Suprapubic skin (tissue), 4 donors: ENCODE measurements around the gene HDAC7. TPM values are rescaled to one million over a fixed set of nuclear protein-coding genes. Genes with fewer than 3 reads are reported as not detected.
A peak's percentile ranks its signal among the peaks of the same experiment; 100 is the strongest.
"Not testable (repeated sequence)": the region's sequence is repeated elsewhere in the genome, so short reads cannot be mapped to it uniquely, and the experiment has no call there.

ENCODE experiments used
- DNase-seq, 2 donors: peaks; one replicate each; pipeline ENCODE4 v3.0.0-alpha.2; 2019; ENCODE audit warnings: low spot score in 2 of 2
- H3K27ac ChIP-seq: fragments of 200-600 bp; sonication (generic); one replicate; pipeline ENCODE4 v1.5.1; 2019
- H3K27me3 ChIP-seq: fragments of 200-600 bp; sonication (generic); one replicate; pipeline ENCODE4 v1.5.1; 2019
- H3K36me3 ChIP-seq: fragments of 200-600 bp; sonication (generic); one replicate; pipeline ENCODE4 v1.5.1; 2019
- H3K4me1 ChIP-seq: fragments of 200-600 bp; sonication (generic); one replicate; pipeline ENCODE4 v1.5.1; 2019
- H3K4me3 ChIP-seq: fragments of 200-600 bp; sonication (generic); one replicate; pipeline ENCODE4 v1.5.1; 2019; ENCODE audit warnings: mild to moderate bottlenecking
- H3K9me3 ChIP-seq: fragments of 200-600 bp; sonication (generic); one replicate; pipeline ENCODE4 v1.5.1; 2019
- EP300 ChIP-seq: sonication (generic); formaldehyde crosslinking; IDR thresholded peaks from one replicate; pipeline ENCODE4 v1.6.1; 2017; ENCODE audit warnings: antibody characterized with exemption
- POLR2A ChIP-seq, 2 donors: fragments of 450-650 bp; IDR thresholded peaks; one replicate each; pipeline ENCODE4 v1.6.1; 2017; ENCODE audit warnings: antibody characterized with exemption in 2 of 2, mild to moderate bottlenecking in 2 of 2, moderate library complexity in 2 of 2
- POLR2AphosphoS5 ChIP-seq, 3 donors: sonication (generic); formaldehyde crosslinking; IDR thresholded peaks; one replicate each; pipeline ENCODE4 v1.6.1; 2017; ENCODE audit warnings: antibody characterized with exemption in 3 of 3
- WGBS: methylation state at CpG from one replicate; pipeline ENCODE4 v1.1.5; 2018; 5-methylcytosine and 5-hydroxymethylcytosine counted together
- total RNA-seq, 4 donors: library from RNA; depleted of rRNA; stranded (reverse); fragments of >200 nt; gene quantifications; one replicate each; pipeline ENCODE4 v1.1.0, GENCODE V29; 2016
- TF ChIP-seq, protein P1 (sequence below), 2 donors: fragments of 200-600 bp in 1 of 2; fragments of 450-650 bp in 1 of 2; sonication (generic) in 1 of 2; IDR thresholded peaks; one replicate each; pipeline ENCODE4 v1.5.1; 2016 to 2019; ENCODE audit warnings: antibody characterized with exemption in 2 of 2, mild to moderate bottlenecking in 1 of 2, moderate library complexity in 1 of 2

Gene HDAC7
- total RNA-seq, 4 donors from 2014 or later = 47.9 to 152 (median 76.2) TPM

- Histone ChIP-seq H3K27me3 (no peaks in the 10 kb centered on the region), H3K36me3 (no peaks in the 10 kb centered on the region), H3K27ac (peak overlapping the region; percentile 97), H3K9me3 (no peaks in the 10 kb centered on the region), H3K4me1 (peaks cover 85% of the 10 kb centered on the region), H3K4me3 (peak overlapping the region; percentile 78)
- WGBS = 40% methylated on average over 1 of the region's 12 CpGs
- no peak for TF ChIP-seq EP300
- no peak for TF ChIP-seq POLR2A (IDR thresholded peaks at IDR 0.05)
- TF ChIP-seq, protein P1, sequence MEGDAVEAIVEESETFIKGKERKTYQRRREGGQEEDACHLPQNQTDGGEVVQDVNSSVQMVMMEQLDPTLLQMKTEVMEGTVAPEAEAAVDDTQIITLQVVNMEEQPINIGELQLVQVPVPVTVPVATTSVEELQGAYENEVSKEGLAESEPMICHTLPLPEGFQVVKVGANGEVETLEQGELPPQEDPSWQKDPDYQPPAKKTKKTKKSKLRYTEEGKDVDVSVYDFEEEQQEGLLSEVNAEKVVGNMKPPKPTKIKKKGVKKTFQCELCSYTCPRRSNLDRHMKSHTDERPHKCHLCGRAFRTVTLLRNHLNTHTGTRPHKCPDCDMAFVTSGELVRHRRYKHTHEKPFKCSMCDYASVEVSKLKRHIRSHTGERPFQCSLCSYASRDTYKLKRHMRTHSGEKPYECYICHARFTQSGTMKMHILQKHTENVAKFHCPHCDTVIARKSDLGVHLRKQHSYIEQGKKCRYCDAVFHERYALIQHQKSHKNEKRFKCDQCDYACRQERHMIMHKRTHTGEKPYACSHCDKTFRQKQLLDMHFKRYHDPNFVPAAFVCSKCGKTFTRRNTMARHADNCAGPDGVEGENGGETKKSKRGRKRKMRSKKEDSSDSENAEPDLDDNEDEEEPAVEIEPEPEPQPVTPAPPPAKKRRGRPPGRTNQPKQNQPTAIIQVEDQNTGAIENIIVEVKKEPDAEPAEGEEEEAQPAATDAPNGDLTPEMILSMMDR (IDR thresholded peaks at IDR 0.05) = no peak
- TF ChIP-seq POLR2AphosphoS5 (IDR thresholded peaks at IDR 0.05) = no peak
- no peak for DNase-seq
Measured at GRCh38 chr12:47816403-47817271, 3.1 kb downstream of the HDAC7 start.

DNA sequence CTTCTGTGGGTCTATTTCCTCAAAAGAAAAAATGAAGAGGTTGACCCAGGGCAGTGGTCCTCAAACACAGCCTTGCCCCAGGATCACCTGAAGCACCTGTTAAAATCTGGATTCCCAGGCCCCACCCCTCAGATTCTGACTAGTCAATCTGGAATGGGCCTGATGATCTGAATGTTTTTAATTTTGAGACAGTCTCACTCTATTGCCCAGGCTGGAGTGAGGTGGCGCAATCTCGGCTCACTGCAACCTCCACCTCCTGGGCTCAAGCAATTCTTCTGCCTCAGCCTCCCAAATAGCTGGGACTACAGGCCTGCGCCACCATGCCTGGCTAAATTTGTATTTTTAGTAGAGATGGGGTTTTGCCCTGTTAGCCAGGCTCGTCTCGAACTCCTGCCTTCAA, 4.3 kb downstream of the HDAC7 start:
- Histone ChIP-seq H3K27ac (peak overlapping the region; percentile 97), H3K4me1 (peaks cover 86% of the 10 kb centered on the region)
- not testable (repeated sequence) for H3K27me3 ChIP-seq, H3K36me3 ChIP-seq, H3K4me3 ChIP-seq, DNase-seq, H3K9me3 ChIP-seq
- WGBS = 87% methylated on average over 5 of the region's 5 CpGs

DNA sequence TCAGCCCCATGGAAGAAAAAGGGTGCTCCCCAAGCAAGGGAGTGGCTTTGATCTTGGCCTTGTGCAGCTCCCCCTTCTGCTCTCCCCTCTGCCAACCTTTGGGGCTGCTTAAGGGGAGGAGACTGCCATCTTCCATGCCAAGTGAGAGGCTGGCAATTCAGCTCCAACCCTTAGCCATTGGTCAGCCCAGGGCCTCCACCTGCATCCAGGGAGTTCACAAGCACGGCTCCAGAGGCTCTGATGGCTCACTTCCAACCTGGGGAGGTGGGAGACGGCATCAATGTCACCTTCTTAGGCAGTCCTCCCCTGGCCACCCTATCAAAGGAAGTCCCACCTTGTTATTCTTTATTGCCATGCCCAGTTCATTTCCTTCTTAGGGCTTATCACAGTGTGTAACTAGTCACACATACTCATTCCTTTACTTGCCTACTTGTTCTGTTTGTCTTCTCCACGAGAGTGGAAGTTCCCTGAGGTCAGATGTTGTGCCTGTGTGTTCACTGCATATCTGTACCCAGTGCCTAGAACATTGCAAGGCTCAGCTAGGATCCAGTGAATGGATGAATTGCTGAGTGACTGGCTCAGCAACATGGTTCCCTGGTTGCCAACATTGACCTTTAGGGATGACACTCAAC, 5.0 kb downstream of the HDAC7 start:
- WGBS = 61% methylated on average over 3 of the region's 3 CpGs
- H3K9me3 ChIP-seq = no peaks in the 10 kb centered on the region
- H3K4me1 ChIP-seq = peaks cover 91% of the 10 kb centered on the region
- no peaks in the 10 kb centered on the region for H3K27me3 ChIP-seq
- H3K36me3 ChIP-seq = no peaks in the 10 kb centered on the region
- H3K27ac ChIP-seq = peak overlapping the region; percentile 97
- no peak for TF ChIP-seq POLR2A (IDR thresholded peaks at IDR 0.05)
- no peak for TF ChIP-seq EP300
- no peak for TF ChIP-seq POLR2AphosphoS5 (IDR thresholded peaks at IDR 0.05)
- TF ChIP-seq, protein P1 (IDR thresholded peaks at IDR 0.05) = no peak
- no peak for DNase-seq
- H3K4me3 ChIP-seq = peak overlapping the region; percentile 38

DNA sequence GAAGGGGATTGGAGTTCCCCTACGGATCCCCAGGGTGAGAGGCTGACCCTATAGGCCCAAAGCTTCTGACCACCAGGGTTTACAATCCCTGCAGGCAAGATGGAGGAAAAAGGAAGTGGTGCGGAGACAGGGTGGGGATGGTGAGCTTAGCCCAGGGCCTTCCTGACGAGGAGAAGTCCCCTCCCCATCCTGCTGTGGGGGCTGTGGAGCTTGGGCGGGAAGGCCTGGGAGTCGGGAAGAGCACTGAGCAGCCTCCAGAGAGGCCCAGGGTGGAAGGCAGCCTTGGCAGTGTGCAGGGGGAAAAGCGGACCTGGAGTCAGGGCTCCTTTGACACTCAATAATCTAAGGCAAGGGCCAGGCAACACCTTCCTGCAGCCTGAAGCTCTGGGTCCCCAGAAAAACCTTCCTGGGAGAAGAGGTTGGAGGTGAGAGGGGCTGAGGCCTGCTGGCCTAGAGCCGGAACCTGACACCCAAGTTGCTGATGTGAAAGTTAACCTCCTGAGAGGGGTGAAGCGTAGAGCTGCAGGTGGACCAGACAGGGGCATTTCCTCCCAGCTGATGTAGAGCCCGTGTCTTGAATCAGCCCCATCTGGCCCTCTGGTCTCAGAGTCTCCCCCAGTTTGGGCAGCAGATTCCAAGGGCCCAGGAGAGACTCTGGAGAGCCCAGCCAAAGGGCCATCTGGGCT, 6.0 kb downstream of the HDAC7 start:
- 21% methylated on average over 7 of the region's 9 CpGs for WGBS
- H3K4me3 ChIP-seq = peak overlapping the region; percentile 38

DNA sequence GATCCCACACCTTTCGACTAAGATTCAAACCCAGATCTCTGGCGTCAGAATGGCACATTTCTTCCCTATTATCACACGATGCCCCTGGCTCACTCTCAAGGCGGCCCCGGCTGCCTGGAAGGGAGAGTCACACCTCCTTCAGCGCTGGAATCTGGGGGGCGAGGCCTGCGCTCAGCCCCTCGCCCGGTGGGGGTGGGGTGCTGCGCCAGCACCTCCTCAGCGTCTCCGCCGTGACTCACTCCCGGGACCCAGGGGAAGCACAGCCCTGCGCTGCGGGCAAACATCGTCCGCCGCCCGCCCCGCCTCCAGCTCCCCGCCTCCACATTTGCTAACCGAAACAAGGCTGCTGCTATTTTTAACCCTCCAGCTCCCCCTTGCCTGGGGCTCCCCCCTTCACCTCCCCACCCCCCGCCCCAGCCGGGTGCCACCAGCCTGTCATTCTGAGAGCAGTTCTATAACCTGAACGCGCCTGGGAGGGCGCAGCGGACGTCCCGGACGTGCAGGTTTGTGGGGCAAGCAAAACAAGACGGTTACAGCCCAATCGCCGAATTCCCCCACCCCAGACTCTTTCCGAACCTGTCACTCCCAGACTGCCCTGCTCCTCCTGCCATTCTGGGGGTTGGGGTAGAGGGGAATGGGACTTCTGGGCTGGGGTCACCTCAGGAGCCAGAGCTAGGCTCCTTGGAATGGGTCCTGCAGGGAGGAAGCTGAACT, 6.7 kb downstream of the HDAC7 start:
- H3K9me3 ChIP-seq = no peaks in the 10 kb centered on the region

More for the DNA sequence above, 6.0 kb downstream of the HDAC7 start:
- TF ChIP-seq, protein P1 (IDR thresholded peaks at IDR 0.05) = no peak
- TF ChIP-seq EP300 (no peak), POLR2AphosphoS5 (IDR thresholded peaks at IDR 0.05) (no peak), POLR2A (IDR thresholded peaks at IDR 0.05) (no peak)
- no peak for DNase-seq
- Histone ChIP-seq H3K27ac (peak overlapping the region; percentile 97), H3K27me3 (no peaks in the 10 kb centered on the region), H3K36me3 (no peaks in the 10 kb centered on the region), H3K9me3 (no peaks in the 10 kb centered on the region), H3K4me1 (peaks cover 97% of the 10 kb centered on the region)

More for the DNA sequence above, 6.7 kb downstream of the HDAC7 start:
- 0% methylated on average over 21 of the region's 37 CpGs for WGBS
- H3K27me3 ChIP-seq = no peaks in the 10 kb centered on the region
- peak overlapping the region; percentile 97 for H3K27ac ChIP-seq
- peak; percentile 94 to 95 for DNase-seq
- H3K4me1 ChIP-seq = peaks cover 97% of the 10 kb centered on the region
- no peaks in the 10 kb centered on the region for H3K36me3 ChIP-seq
- TF ChIP-seq, protein P1 (IDR thresholded peaks at IDR 0.05) = no peak
- TF ChIP-seq POLR2AphosphoS5 (IDR thresholded peaks at IDR 0.05) = peak in 2 of 3 donors; percentile 46 to 58
- no peak for TF ChIP-seq EP300
- no peak for TF ChIP-seq POLR2A (IDR thresholded peaks at IDR 0.05)
- H3K4me3 ChIP-seq = peak overlapping the region; percentile 38
